8988T (cell line): Measurements from ENCODE around the gene CCDC178.
A peak's percentile ranks its signal among the peaks of the same experiment; 100 is the strongest.
"Not testable (repeated sequence)": the region's sequence is repeated elsewhere in the genome, so short reads cannot be mapped to it uniquely, and the experiment has no call there.

Experiments used
- DNase-seq: peaks from one replicate; pipeline ENCODE4 v3.0.0; 2011

Gene CCDC178

DNA sequence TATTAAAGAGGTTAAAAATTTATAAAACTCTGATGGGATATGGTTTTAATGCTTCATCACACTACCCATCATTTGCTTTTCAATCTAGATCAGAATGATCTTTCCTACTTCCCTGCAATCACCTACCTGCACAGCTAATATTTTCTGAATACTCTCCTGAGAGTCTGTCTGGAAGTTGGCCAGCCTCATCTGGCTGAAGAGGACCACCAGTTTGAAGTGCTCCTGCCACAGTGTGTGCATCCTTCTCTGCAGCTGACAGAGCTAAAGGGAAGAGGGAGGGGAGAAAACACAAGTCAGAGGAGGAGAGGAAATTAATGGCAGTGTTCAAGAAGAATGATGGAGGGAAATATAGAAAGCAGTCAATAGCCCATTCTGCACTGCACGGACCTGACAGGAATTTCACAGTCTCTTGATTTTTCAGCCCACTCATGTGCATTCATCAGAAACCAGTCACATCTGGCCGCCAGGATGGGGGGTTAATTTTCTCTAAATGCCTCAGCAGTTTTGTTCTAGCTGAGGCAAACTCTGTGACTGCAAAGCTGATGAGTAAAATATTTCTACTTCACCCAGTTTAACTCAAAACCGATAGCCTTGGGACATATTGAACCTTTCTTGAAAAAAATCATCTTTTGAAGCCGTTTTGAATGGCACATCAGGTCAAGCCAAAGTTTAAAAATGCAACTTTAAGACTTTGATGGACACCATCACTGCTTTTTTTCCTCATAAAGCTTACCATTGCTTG, 465.9 kb downstream of the CCDC178 start:
- DNase-seq = no peak

- no peak for DNase-seq
Observed at GRCh38 chr18:32968248-32968647, 472.3 kb downstream of the CCDC178 start.

DNA sequence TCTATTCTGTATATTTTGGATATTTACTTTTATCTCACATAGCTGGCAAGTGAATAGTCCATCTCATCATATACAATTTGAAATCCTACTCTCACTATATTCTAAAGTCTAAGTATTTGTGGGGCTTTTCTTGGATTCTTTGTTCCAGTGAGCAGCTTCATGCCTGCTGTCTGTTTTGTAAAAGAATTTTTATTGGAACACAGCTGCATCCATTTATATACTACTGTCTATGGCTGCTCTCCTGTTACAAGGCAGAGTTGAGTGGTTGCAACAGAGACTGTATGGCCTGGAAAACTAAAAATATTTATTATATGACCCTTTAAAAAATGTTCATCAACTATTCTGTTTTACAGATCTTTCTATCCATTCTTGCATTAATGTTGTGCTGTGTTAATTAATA, 474.4 kb downstream of the CCDC178 start:
- DNase-seq = no peak

- no peak for DNase-seq
Observed at GRCh38 chr18:32961538-32961937, 479.0 kb downstream of the CCDC178 start.

- DNase-seq = no peak
Observed at GRCh38 chr18:32958746-32959145, 481.8 kb downstream of the CCDC178 start.

DNA sequence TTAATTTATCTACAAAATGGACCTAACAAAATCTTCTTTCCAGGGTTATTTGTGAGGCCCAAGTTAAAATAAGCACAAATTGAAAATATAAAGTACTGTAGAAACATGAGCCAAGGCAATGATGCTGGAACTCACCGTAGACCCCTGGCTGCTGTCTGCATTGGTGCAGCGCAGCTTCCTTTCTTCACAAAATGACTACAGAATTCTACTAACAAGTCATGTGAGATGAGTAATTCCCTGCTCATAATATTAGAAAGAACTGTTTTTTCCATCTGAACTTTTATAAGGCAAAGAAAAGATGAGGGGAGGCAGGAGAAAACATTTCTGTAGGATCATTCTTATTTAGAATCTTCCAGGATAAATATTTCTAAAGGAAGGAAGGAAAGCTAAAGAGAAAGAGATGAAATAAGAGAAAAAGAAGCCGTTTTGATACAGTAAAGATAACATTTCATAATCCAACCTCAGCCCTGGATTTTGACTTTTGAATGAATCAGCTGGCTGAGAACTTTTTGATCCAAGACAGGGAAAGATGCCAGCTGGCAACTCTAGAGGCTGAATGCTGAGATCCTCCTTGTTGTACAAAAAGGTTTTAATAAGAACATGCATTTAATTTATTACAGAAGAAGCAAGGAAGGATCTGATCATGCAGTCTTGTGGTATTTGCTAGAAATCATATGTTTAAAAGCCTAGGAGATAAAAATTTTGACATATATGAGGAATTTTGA, 483.8 kb downstream of the CCDC178 start:
- no peak for DNase-seq

DNA sequence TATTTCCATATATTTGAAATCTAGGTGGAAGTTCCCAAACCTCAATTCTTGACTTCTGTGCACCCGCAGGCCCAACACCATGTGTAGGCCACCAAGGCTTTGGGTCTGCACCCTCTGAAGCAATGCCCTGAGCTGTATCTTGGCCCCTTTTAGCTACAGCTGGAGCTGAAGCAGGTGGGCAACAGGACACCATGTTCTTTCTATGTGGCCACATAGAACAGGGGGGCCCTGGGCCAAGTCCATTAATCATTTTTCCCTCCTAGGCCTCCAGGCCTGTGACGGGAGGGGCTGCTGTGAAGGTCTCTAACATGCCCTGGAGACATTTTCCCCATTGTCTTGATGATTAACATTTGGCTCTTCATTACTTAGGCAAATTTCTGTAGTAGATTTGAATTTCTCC, 488.2 kb downstream of the CCDC178 start:
- not testable (repeated sequence) for DNase-seq

DNA sequence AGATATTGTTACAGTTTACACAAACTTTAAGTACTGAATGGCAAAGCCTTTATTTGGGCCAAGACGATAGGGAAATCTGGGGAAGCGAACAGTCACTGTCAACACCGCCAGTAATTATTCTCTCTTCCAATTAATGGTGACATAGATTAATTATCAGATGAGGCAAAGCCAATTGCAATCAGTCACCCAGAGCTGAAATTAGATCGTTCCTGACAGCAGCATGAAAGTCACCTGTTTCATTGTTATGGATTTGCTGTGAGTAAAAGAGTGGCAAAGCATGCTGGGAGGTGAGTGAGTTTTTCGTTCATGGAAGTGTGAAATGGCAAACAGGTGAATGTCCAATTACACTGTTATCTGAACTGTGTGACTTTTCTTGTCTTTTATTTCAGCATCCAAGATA, 502.9 kb downstream of the CCDC178 start:
- DNase-seq = no peak

DNA sequence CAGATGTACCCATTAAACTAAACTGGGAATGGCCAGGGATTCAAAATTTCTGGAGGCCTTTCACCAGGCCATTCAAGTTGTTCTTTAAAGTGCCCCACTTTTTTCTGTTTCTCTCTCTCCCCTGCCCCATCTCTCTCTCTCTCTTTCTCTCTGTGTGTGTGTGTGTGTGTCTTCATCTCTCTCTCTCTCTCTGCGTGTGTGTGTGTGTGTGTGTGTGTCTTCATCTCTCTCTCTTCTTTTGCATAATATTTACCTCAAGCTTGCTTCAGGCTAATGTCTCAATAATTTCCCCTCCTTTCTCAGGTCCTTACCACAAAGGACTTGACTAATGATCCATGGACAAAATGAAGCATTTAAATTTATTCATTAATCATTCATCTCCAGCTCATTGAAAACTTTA, 503.5 kb downstream of the CCDC178 start:
- no peak for DNase-seq

DNA sequence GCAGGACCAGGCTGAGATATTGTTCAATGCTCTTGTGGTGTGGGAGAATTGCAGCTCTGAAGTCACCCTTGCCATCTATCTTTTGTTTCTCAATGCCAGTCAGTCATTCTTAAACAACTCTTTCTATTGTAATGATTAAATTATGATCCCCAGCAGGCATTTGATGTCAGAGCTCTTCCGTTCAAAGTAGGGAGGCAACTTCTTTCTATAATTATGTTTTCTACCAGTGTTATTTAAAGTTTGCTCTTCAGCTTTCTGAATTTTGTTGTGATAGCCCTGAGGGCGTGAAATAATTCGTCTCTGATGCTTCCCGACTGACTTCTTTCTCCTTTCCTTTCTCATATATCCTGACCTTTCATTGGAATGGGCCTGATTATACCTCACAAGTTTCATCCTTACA, 506.3 kb downstream of the CCDC178 start:
- DNase-seq = no peak

DNA sequence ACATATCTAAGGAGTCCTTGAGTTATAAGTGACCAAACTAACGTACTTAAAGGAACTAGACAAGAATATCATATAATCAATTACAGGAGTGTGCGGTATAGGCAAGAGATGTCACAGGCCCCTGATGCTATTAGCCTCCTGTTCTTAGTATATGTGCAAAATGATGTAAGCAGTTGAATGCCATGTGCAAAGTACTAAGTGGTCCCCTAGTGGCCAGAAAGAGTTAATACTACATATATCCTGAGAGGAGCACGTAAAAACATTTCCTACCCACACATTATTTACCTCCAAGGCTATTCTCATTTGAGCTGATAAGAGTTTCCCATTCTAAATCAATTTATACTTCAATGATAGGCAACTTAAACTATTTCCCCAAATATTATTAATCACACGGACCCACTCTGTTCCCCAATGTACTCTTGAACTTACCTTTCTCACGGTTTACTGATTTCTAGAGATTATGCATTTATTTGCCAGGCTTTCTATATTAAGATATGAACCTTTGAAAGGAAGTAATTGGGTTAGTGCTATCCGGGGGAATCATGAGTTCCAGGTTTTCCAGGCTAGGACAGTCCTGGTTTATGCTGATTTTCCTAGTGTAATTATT, 509.7 kb downstream of the CCDC178 start:
- no peak for DNase-seq

DNA sequence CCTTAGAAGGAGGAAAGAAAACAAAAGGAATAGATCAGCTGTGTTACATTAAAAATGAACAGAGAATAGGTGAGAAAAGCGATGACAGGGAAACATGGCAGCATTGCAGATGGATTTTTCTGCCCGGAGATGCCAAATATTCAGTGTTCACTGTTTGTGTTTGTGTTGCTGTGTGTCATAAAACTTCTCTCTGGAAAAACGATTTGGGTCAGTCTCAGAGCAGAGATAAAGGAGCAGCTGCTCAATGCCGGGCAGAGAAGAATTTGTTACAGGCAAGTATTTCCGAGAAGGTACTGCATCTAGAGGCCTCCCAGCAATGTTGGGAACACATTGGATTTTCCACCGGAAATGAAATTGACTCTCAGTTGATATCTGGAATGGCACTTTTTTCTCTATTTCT, 511.3 kb downstream of the CCDC178 start:
- DNase-seq = no peak

DNA sequence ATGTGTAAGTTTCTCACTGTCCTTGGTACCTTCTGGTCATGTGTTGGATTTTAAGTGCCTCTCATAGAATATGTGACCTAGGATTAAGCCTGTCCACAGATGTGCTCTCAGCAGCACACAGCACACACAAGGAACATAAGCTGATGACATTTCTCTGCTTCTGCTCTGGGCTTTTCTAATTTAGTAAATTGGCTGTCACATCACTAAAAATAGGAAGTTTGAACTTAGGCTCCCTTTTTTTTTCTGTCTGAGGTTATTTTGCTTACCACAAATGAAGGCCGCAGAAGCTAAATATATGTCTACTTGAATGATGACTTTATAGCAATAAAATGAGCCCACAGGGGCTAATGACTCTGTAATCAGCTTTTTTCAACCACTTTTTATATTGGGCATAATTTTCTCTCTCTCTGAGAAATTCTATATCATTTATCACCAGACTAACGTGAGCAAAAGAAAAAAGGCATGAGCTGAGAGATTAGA, 517.5 kb downstream of the CCDC178 start:
- DNase-seq = no peak

GRCh38 chr18:32920796-32921787, 519.4 kb downstream of the CCDC178 start:
- DNase-seq = peak; percentile 7

GRCh38 chr18:32919799-32920198, 520.7 kb downstream of the CCDC178 start:
- DNase-seq = peak; percentile 6

GRCh38 chr18:32918692-32919250, 521.8 kb downstream of the CCDC178 start:
- no peak for DNase-seq

GRCh38 chr18:32915516-32915915, 525.0 kb downstream of the CCDC178 start:
- no peak for DNase-seq

DNA sequence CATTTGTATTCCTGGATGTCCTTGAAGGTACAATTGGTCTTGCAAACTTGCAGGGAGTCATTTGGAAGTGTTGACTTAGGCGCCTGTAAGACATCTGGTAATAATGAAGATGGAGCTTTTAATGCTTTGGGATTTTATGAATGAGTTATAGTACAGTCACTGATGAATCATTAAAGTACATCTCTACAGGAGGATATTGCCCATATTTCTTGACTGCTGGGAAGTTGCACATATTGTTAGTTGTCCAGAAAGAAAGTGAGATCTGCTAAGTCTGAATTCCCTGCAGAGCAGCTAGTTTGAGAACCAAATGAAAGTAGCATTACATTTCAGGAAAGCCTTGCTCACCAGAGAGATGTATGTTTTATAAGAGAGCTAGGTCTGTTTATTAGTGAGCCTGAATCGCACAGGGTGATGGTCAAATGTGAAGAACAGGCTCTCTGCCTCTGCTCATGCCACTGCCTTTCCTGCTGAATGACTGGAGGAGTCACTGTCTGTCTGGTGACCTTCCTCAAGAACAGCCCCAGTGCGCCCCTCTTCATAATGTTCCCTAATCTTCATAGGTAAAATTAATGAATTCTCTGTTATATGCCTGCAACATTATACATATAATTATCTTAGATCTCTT, 528.7 kb downstream of the CCDC178 start:
- DNase-seq = no peak

DNA sequence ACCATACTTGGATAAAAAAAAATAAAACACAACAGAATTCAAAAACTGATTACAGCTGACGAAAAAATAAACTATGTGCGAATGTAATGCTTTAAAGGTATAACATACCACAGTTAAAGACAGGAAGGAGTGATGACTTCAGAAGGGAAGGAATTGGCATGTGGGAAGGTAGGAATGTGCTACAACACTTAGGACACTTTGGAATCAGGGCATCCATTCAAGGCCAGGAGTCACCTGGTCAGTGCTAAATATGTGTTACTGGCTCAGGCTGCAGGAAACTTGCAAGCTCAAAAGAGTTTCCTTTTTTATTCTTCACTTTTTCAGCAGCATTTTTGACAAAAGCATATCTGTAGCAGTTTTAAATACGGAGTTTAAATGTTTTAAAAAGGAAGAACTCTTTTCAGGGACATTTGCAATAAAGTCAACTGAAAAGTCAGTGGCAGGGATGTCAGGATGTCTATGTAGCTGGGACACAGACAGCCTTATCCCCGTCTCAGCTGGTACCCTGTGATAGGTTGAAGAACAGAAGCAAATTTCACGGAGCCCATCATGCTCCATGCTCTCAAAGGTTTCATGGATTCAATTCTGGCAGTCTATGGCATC, 529.7 kb downstream of the CCDC178 start:
- DNase-seq = no peak

DNA sequence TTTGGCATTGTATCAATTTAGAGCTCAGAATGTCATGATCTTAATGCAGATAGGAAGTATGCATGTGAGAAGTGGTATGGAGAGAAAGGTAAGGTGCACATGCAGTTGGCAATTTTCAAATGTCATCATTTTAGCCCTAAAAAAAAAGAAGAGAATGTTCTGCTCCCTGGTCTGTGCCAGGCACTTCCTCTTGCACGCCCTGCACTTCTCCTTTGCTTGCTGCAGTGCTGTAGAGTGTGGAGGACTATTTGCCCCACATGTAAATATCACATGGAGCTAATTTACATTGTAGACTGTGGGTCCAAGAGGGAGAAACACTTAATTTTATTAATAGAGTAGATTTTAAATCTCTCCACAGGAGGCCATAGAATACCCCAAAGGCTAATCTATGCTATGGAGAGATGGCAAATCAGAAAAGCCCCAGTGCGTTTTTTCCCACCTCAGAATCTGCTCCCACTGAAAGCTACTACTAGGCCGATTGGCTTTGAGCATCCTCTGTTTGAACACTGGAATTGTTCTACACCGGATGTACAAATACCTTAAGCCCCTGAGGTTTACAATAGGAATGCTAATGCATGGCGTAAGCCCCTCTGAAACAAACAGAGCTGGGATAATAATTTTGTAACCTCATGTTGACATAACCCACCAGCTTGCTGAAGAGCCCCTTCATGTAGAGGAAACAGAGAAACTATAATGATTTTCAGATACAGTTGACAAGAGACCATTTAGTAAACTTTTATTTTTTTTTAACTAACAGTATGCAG, 530.5 kb downstream of the CCDC178 start:
- DNase-seq = no peak

DNA sequence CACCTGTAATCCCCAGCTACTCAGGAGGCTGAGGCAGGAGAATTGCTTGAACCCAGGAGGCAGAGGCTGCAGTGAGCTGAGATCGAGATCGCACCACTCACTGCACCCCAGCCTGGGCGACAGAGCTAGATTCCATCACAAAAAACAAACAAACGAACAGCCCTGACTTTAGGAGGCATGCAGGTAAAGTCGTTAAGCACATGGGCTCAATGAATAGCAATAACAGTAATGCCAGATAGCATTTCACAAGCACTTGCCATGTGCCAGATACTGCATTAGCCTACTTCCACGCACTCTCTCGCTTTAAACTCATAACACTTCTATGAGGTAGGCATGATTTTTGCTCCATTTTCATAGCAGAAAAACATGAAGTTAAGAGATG, 532.1 kb downstream of the CCDC178 start:
- DNase-seq = no peak
